K562 (cell line): ENCODE measurements around the gene PCED1B. TPM values are rescaled to one million over a fixed set of nuclear protein-coding genes. Genes with fewer than 3 reads are reported as not detected.

Experiments
- ATAC-seq: fragments of 200-7000 bp; cut with Tn5 transposase; 3 replicates; pipeline ENCODE4 v1.9.1; 2020; ENCODE audit warnings: moderate library complexity
- BruUV-seq: library from RNA; stranded (reverse); fragments of 400-500 nt; replicated peaks from 2 replicates; lab custom pipeline; 2021; lab: Mats Ljungman, UMichigan
- CTCF ChIA-PET: fragments of 300-600 bp; formaldehyde crosslinking; extraction: SDS; loops from one replicate; lab custom pipeline; 2021; ENCODE audit warnings: low intra/inter-chr PET ratio; lab: Yijun Ruan, JAX
- POLR2A ChIA-PET: fragments of 300-600, 350-650 bp; sonication (Branson Sonifier 250); formaldehyde crosslinking; extraction: SDS; loops from one replicate; lab custom pipeline; 2021; ENCODE audit warnings: antibody characterized with exemption, inconsistent platforms; lab: Yijun Ruan, JAX
- DNase-seq, 4 experiments: peaks; one replicate each; pipeline versions ENCODE4 v3.0.0 to v3.0.0-alpha.2; 2011 to 2018; ENCODE audit warnings: low spot score in 3 of 4, mixed read lengths in 3 of 4; ENCODE audit errors: extremely low read depth in 1 of 4
- FAIRE-seq: peaks from 2 replicates; lab custom pipeline; 2011; peaks lifted over from hg19 to GRCh38; lab: Jason Lieb, UNC
- H2AFZ ChIP-seq: 2 replicates; pipeline ENCODE4 v1.6.0; 2011; ENCODE audit warnings: low read depth, low read length, control low read depth, inconsistent platforms
- H3K27ac ChIP-seq: fragments of 200-600 bp; 3 replicates; pipeline ENCODE4 v1.8.0; 2011; ENCODE audit warnings: low read depth, mild to moderate bottlenecking, control low read depth, inconsistent platforms, low read length, moderate library complexity, mixed read lengths; ENCODE audit errors: extremely low read depth
- H3K27me3 ChIP-seq, 2 experiments: fragments of 300-600 bp in 1 of 2; 2 replicates in 1 of 2; 3 replicates in 1 of 2; pipeline versions ENCODE4 v1.6.0 to v1.8.0; 2011; ENCODE audit warnings: inconsistent platforms in 2 of 2, low read length in 2 of 2, mild to moderate bottlenecking in 1 of 2, mixed read lengths in 1 of 2, moderate library complexity in 1 of 2; ENCODE audit not compliant: control insufficient read depth in 2 of 2, insufficient read depth in 2 of 2
- H3K36me3 ChIP-seq: fragments of 300-600 bp; 3 replicates; pipeline ENCODE4 v1.8.0; 2011; ENCODE audit warnings: mild to moderate bottlenecking, low read length, inconsistent platforms; ENCODE audit not compliant: control insufficient read depth, insufficient read depth
- H3K4me1 ChIP-seq, 2 experiments: fragments of 200-600 bp in 1 of 2; replicated peaks in 1 of 2; 2 replicates in 1 of 2; 3 replicates in 1 of 2; pipeline versions ENCODE4 v1.5.1 to v1.8.0; 2011; ENCODE audit warnings: inconsistent platforms in 2 of 2, low read length in 2 of 2, mild to moderate bottlenecking in 1 of 2, mixed read lengths in 1 of 2, moderate library complexity in 1 of 2; ENCODE audit not compliant: control insufficient read depth in 2 of 2, insufficient read depth in 2 of 2
- H3K4me2 ChIP-seq: 2 replicates; pipeline ENCODE4 v1.6.1; 2011; ENCODE audit warnings: low read length, control low read depth, inconsistent platforms, mixed read lengths; ENCODE audit not compliant: insufficient read depth
- H3K4me3 ChIP-seq: fragments of 200-600 bp; sonication (generic), shearing (Covaris generic); 2 replicates; pipeline ENCODE4 v1.5.1; 2016; ENCODE audit warnings: control low read depth, inconsistent platforms
- H3K79me2 ChIP-seq: fragments of 200-600 bp; 3 replicates; pipeline ENCODE4 v1.8.0; 2011; ENCODE audit warnings: low read length, inconsistent platforms; ENCODE audit not compliant: control insufficient read depth, insufficient read depth
- H3K9ac ChIP-seq, 2 experiments: 2 replicates each; pipeline versions ENCODE4 v1.6.0 to v1.6.1; 2011; ENCODE audit warnings: low read depth in 2 of 2, low read length in 2 of 2, control low read depth in 1 of 2, inconsistent platforms in 1 of 2, mild to moderate bottlenecking in 1 of 2, mixed read lengths in 1 of 2; ENCODE audit not compliant: insufficient read depth in 1 of 2
- H3K9me1 ChIP-seq: one replicate; pipeline ENCODE4 v1.6.0; 2011; ENCODE audit warnings: inconsistent platforms, mild to moderate bottlenecking, low read length, moderate library complexity; ENCODE audit not compliant: control insufficient read depth, insufficient read depth
- H3K9me3 ChIP-seq: replicated peaks from 2 replicates; pipeline ENCODE4 v1.5.1; 2011; ENCODE audit warnings: low read depth, low read length, inconsistent platforms; ENCODE audit not compliant: control insufficient read depth, insufficient read depth
- H4K20me1 ChIP-seq: replicated peaks from 2 replicates; pipeline ENCODE4 v1.6.1; 2011; ENCODE audit warnings: low read length, inconsistent platforms, mixed read lengths; ENCODE audit not compliant: control insufficient read depth, insufficient read depth
- ARID4B ChIP-seq: sonication (generic); formaldehyde crosslinking; IDR thresholded peaks from 2 replicates; pipeline ENCODE4 v1.8.0; 2022; ENCODE audit warnings: mild to moderate bottlenecking, missing genetic modification reagents
- GTF2A2 ChIP-seq: IDR thresholded peaks from 2 replicates; pipeline ENCODE4 v1.6.1; 2016; ENCODE audit warnings: mild to moderate bottlenecking, missing genetic modification characterization, missing compliant biosample characterization
- HIVEP1 ChIP-seq: fragments of 250-450 bp; sonication (Bioruptor Pico); IDR thresholded peaks from 2 replicates; pipeline ENCODE4 v1.4.0; 2020; ENCODE audit warnings: mild to moderate bottlenecking
- KLF6 ChIP-seq: fragments of 250-450 bp; sonication (Bioruptor Pico); IDR thresholded peaks from 2 replicates; pipeline ENCODE4 v1.4.0; 2020; ENCODE audit warnings: mild to moderate bottlenecking, moderate library complexity, borderline replicate concordance
- NR2C1 ChIP-seq, 2 experiments: fragments of 450-650 bp; IDR thresholded peaks; 2 replicates each; pipeline ENCODE4 v1.6.1; 2017; ENCODE audit warnings: mild to moderate bottlenecking in 2 of 2, antibody characterized with exemption in 1 of 2, inconsistent platforms in 1 of 2, missing compliant biosample characterization in 1 of 2, missing genetic modification characterization in 1 of 2
- PTRF ChIP-seq: fragments of 450-650 bp; IDR thresholded peaks from 2 replicates; pipeline ENCODE4 v1.6.1; 2016; ENCODE audit warnings: mild to moderate bottlenecking, missing genetic modification characterization, missing compliant biosample characterization
- RCOR1 ChIP-seq, 2 experiments: IDR thresholded peaks; 2 replicates each; pipeline ENCODE4 v1.6.1; 2012; ENCODE audit warnings: low read depth in 2 of 2, low read length in 2 of 2, borderline replicate concordance in 1 of 2, improper control_type of control experiment in 1 of 2
- TAF7 ChIP-seq: fragments of 450-650 bp; IDR thresholded peaks from 2 replicates; pipeline ENCODE4 v1.6.1; 2016; ENCODE audit warnings: missing genetic modification characterization, missing compliant biosample characterization
- ZNF175 ChIP-seq: fragments of 200-800 bp; sonication (Bioruptor generic); IDR thresholded peaks from 2 replicates; pipeline ENCODE4 v1.6.1; 2016; ENCODE audit warnings: low read depth, mild to moderate bottlenecking, missing genetic modification characterization, missing compliant biosample characterization
- ZNF76 ChIP-seq: fragments of 250-450 bp; sonication (Bioruptor Pico); IDR thresholded peaks from 2 replicates; pipeline ENCODE4 v1.4.0; 2020; ENCODE audit warnings: mild to moderate bottlenecking, moderate library complexity, borderline replicate concordance
- WGBS: fragments of 100-300 bp; shearing (Covaris generic); methylation state at CpG from one replicate; pipeline ENCODE4 v1.1.6; 2016; ENCODE audit warnings: low coverage, mixed read lengths; ENCODE audit not compliant: insufficient coverage; ENCODE audit errors: missing lambda C conversion rate; 5-methylcytosine and 5-hydroxymethylcytosine counted together
- in situ Hi-C: fragments of 300-500 bp; cut with MboI; formaldehyde crosslinking; loops from 4 replicates; pipeline ENCODE4 v1.15.0; 2018; ENCODE audit warnings: inconsistent platforms, mixed read lengths
- intact Hi-C: fragments of 100-400 bp; cut with micrococcal nuclease; formaldehyde crosslinking; loops from 2 replicates; pipeline ENCODE4 v1.14.2; 2022
- polyA plus RNA-seq, 8 experiments: library from polyadenylated mRNA; depleted of rRNA in 4 of 8; stranded (reverse) in 5 of 8; unstranded in 3 of 8; fragments of >200 nt; fragmentation: Nextera tagmentation in 2 of 8; fragmentation: Illumina TruSeq in 1 of 8; extraction: Ambion mirVana in 2 of 8; extraction: Trizol in 1 of 8; gene quantifications; 2 replicates each; pipeline versions ENCODE4 v1.2.1 to v1.2.3, GENCODE V29; 2011 to 2014; ENCODE audit warnings: inconsistent platforms in 1 of 8, missing spikeins in 1 of 8
- total RNA-seq, 7 experiments: library from RNA; depleted of rRNA in 6 of 7; stranded (reverse); fragments of >200 nt in 6 of 7; fragmentation: Illumina TruSeq in 2 of 7; extraction: Trizol in 2 of 7; gene quantifications; 2 replicates each; pipeline versions ENCODE4 v1.2.1 to v1.2.3, GENCODE V29; 2011 to 2021; ENCODE audit warnings: low replicate concordance in 1 of 7
- TF ChIP-seq, protein P1 (sequence below), 2 experiments: fragments of 450-650 bp; IDR thresholded peaks; 2 replicates each; pipeline ENCODE4 v1.6.1; 2016
- TF ChIP-seq, protein P2 (sequence below), 2 experiments: fragments of 200-800 bp in 1 of 2; sonication (Bioruptor generic) in 1 of 2; sonication (generic) in 1 of 2; formaldehyde crosslinking in 1 of 2; IDR thresholded peaks in 1 of 2; conservative IDR thresholded peaks in 1 of 2; 2 replicates each; pipeline versions ENCODE4 v1.5.0 to v1.6.1; 2016 to 2020; ENCODE audit warnings: missing compliant biosample characterization in 1 of 2, missing genetic modification characterization in 1 of 2, missing genetic modification reagents in 1 of 2

Gene PCED1B
- total and polyA plus RNA-seq, 9 of the 15 experiments (the other 6 are each of a cell fraction or from before 2014, with no cell fraction given): 1.2 to 9.3 (median 2.5) TPM

DNA sequence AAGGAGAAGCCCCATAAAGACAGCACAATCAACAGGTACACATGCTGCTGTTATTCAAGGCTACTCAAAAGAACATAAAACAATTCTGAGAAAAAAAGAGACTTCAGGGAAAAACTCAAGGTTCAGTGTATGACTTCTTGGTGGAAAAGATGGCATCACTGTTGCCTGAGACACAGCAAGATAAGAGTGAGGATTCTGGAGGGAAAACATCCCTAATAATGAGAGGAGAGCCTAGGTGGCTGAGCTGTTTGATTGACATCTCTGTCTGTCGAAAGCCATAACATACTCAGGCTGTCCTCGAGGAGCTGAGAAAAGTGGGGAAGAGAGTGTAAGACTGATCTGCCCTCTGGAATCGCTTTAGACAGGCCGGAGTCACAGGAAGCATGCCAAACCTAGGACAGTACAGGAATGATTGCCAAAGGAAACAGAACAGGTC is 193.8 kb downstream of the PCED1B start:
- Histone ChIP-seq H4K20me1 (no peaks in the 10 kb centered on the region), H3K36me3 (no peaks in the 10 kb centered on the region), H3K9me1 (no peaks in the 10 kb centered on the region), H3K27ac (peak overlapping the region; percentile 79), H3K27me3 (no peaks in the 10 kb centered on the region), H3K4me3 (no peak overlapping the region), H3K9ac (peak overlapping the region in 1 of 2 experiments; percentile 40; a peak in 3 of 4 replicates), H3K9me3 (no peaks in the 10 kb centered on the region), H3K4me1 (peaks cover 9 to 57% of the 10 kb centered on the region in 2 experiments), H3K4me2 (peak overlapping the region; percentile 26; the same call in 1 of the 2 replicates), H2AFZ (peak overlapping the region; percentile 87), H3K79me2 (no peaks in the 10 kb centered on the region)
- DNase-seq (peak in 1 of 4 experiments; percentile 22), FAIRE-seq (peak; percentile 19), ATAC-seq (peak; percentile 12; the same call in 2 of the 3 replicates)
- ChIA-PET POLR2A (interaction anchor here (1.6 to 2.0 kb wide), 4 partner anchors 8 to 59 kb away, joined by 5 to 11 read pairs (median 6); no protein-coding TSS in a partner anchor), CTCF (no interaction called here)
- in situ Hi-C loops (no loop called here), intact Hi-C loops (no loop called here)
- 25% methylated on average over 4 of the region's 4 CpGs for WGBS
- BruUV-seq: no TSS peak
- TF ChIP-seq ZNF175 (CRISPR knock-in tag) (0 out of 2 replicates have a peak, but pooled peaks have one; percentile 69), ARID4B (CRISPR knock-in tag) (no peak), PTRF (tag) (peak; percentile 92), ZNF76 (CRISPR knock-in tag) (peak; percentile 69; the same call in 1 of the 2 replicates), GTF2A2 (tag) (peak; percentile 71; the same call in 1 of the 2 replicates), NR2C1 (IDR thresholded peaks at IDR 0.05) (no peak), NR2C1 (tag; IDR thresholded peaks at IDR 0.05) (peak; percentile 76), HIVEP1 (CRISPR knock-in tag) (0 out of 2 replicates have a peak, but pooled peaks have one; percentile 34), KLF6 (CRISPR knock-in tag) (peak; percentile 89), RCOR1 (IDR thresholded peaks at IDR 0.05; ENCODE audit: borderline replicate concordance in 1 of 2, low read depth in 2 of 2, low read length in 2 of 2) (0 out of 4 replicates have a peak, but pooled peaks of 1 of the 2 experiments have one; percentile 18), TAF7 (tag) (peak; percentile 55; the same call in 1 of the 2 replicates)
- TF ChIP-seq, protein P1, sequence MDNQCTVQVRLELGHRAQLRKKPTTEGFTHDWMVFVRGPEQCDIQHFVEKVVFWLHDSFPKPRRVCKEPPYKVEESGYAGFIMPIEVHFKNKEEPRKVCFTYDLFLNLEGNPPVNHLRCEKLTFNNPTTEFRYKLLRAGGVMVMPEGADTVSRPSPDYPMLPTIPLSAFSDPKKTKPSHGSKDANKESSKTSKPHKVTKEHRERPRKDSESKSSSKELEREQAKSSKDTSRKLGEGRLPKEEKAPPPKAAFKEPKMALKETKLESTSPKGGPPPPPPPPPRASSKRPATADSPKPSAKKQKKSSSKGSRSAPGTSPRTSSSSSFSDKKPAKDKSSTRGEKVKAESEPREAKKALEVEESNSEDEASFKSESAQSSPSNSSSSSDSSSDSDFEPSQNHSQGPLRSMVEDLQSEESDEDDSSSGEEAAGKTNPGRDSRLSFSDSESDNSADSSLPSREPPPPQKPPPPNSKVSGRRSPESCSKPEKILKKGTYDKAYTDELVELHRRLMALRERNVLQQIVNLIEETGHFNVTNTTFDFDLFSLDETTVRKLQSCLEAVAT (IDR thresholded peaks at IDR 0.05): no peak
- TF ChIP-seq, protein P2, sequence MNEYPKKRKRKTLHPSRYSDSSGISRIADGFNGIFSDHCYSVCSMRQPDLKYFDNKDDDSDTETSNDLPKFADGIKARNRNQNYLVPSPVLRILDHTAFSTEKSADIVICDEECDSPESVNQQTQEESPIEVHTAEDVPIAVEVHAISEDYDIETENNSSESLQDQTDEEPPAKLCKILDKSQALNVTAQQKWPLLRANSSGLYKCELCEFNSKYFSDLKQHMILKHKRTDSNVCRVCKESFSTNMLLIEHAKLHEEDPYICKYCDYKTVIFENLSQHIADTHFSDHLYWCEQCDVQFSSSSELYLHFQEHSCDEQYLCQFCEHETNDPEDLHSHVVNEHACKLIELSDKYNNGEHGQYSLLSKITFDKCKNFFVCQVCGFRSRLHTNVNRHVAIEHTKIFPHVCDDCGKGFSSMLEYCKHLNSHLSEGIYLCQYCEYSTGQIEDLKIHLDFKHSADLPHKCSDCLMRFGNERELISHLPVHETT (CRISPR knock-in tag; conservative IDR thresholded peaks at IDR 0.05 in 1 of 2, IDR thresholded peaks at IDR 0.05 in 1 of 2): peak in 1 of 2 experiments; percentile 49; a peak in 1 of 4 replicates
